ENCODE data around the gene PCDHA4. TPM values are rescaled to one million over a fixed set of nuclear protein-coding genes. Genes with fewer than 3 reads are reported as not detected.
"Not testable (repeated sequence)": the region's sequence is repeated elsewhere in the genome, so short reads cannot be mapped to it uniquely, and the experiment has no call there.

PCDHA4 gene
- total RNA-seq, 3 donors from 2014 or later: 0.08 to 0.14 TPM; not detected in 1

- Mint-ChIP-seq H3K27me3 (ENCODE audit: low read depth) (peaks cover 37% of the 10 kb centered on the region), H3K36me3 (ENCODE audit: insufficient read depth) (no peaks in the 10 kb centered on the region), H3K4me1 (ENCODE audit: low read depth) (no peaks in the 10 kb centered on the region), H3K9me3 (peaks cover 16% of the 10 kb centered on the region), H3K4me3 (no peak within 1 kb of the TSS)
- ATAC-seq (no peak), DNase-seq (no peak)
Measured at GRCh38 chr5:140833993-140834392, 27.1 kb downstream of the PCDHA4 start, which contains the start of gene PCDHA7. PCDHA7 (plus strand) TSS chr5:140834269; CDS start chr5:140834384, 115 bp downstream.

GRCh38 chr5:140834439-140835008 is 27.7 kb downstream of the PCDHA4 start:
- H3K27me3 Mint-ChIP-seq (ENCODE audit: low read depth): peaks cover 40% of the 10 kb centered on the region
- H3K4me1 Mint-ChIP-seq (ENCODE audit: low read depth); ATAC-seq; H3K36me3 Mint-ChIP-seq (ENCODE audit: insufficient read depth); DNase-seq; H3K4me3 Mint-ChIP-seq: not testable (repeated sequence)
- peaks cover 16% of the 10 kb centered on the region for H3K9me3 Mint-ChIP-seq

GRCh38 chr5:140835622-140836510 is 29.0 kb downstream of the PCDHA4 start:
- H3K4me3 Mint-ChIP-seq: no peak overlapping the region
- ATAC-seq: no peak
- H3K9me3 Mint-ChIP-seq: peaks cover 16% of the 10 kb centered on the region
- no peaks in the 10 kb centered on the region for H3K4me1 Mint-ChIP-seq (ENCODE audit: low read depth)
- H3K36me3 Mint-ChIP-seq (ENCODE audit: insufficient read depth): no peaks in the 10 kb centered on the region
- no peak for DNase-seq
- H3K27me3 Mint-ChIP-seq (ENCODE audit: low read depth): peaks cover 39% of the 10 kb centered on the region

GRCh38 chr5:140840978-140841962 is 34.4 kb downstream of the PCDHA4 start, which contains the start of gene PCDHA8:
PCDHA8 (plus strand) TSS chr5:140841187; CDS start chr5:140841322, 135 bp downstream.
- no peak for ATAC-seq
- no peak for DNase-seq
- Mint-ChIP-seq H3K9me3 (peaks cover 4% of the 10 kb centered on the region), H3K36me3 (ENCODE audit: insufficient read depth) (no peaks in the 10 kb centered on the region), H3K27me3 (ENCODE audit: low read depth) (peaks cover 15% of the 10 kb centered on the region), H3K4me3 (no peak within 1 kb of the TSS), H3K4me1 (ENCODE audit: low read depth) (no peaks in the 10 kb centered on the region)

- Mint-ChIP-seq H3K27me3 (ENCODE audit: low read depth) (peaks cover 15% of the 10 kb centered on the region), H3K4me1 (ENCODE audit: low read depth) (no peaks in the 10 kb centered on the region), H3K4me3 (no peak overlapping the region), H3K9me3 (peaks cover 4% of the 10 kb centered on the region), H3K36me3 (ENCODE audit: insufficient read depth) (peaks cover 3% of the 10 kb centered on the region)
- DNase-seq (no peak), ATAC-seq (no peak)
Measured at GRCh38 chr5:140842798-140843733, 36.2 kb downstream of the PCDHA4 start.

- not testable (repeated sequence) for DNase-seq; ATAC-seq; H3K4me3 Mint-ChIP-seq; H3K36me3 Mint-ChIP-seq (ENCODE audit: insufficient read depth); H3K27me3 Mint-ChIP-seq (ENCODE audit: low read depth); H3K4me1 Mint-ChIP-seq (ENCODE audit: low read depth); H3K9me3 Mint-ChIP-seq
Measured at GRCh38 chr5:140848139-140849102, 41.6 kb downstream of the PCDHA4 start, which contains the start of gene PCDHA9. PCDHA9 (plus strand) TSS chr5:140848382; CDS start chr5:140848496, 114 bp downstream.

- not testable (repeated sequence) for H3K9me3 Mint-ChIP-seq; H3K4me3 Mint-ChIP-seq; H3K27me3 Mint-ChIP-seq (ENCODE audit: low read depth); ATAC-seq; H3K36me3 Mint-ChIP-seq (ENCODE audit: insufficient read depth); DNase-seq; H3K4me1 Mint-ChIP-seq (ENCODE audit: low read depth)
Measured at GRCh38 chr5:140849831-140850634, 43.2 kb downstream of the PCDHA4 start.

- no peak for DNase-seq
- Mint-ChIP-seq H3K36me3 (ENCODE audit: insufficient read depth) (no peaks in the 10 kb centered on the region), H3K4me3 (no peak within 1 kb of the TSS), H3K9me3 (peaks cover 7% of the 10 kb centered on the region), H3K27me3 (ENCODE audit: low read depth) (peaks cover 2% of the 10 kb centered on the region), H3K4me1 (ENCODE audit: low read depth) (no peaks in the 10 kb centered on the region)
- ATAC-seq: no peak
Measured at GRCh38 chr5:140855772-140856674, 49.2 kb downstream of the PCDHA4 start, which contains the start of gene PCDHA10. PCDHA10 (plus strand) TSS chr5:140855897; CDS start chr5:140856049, 152 bp downstream.

- DNase-seq (no peak), ATAC-seq (no peak)
- Mint-ChIP-seq H3K4me1 (ENCODE audit: low read depth) (no peaks in the 10 kb centered on the region), H3K36me3 (ENCODE audit: insufficient read depth) (no peaks in the 10 kb centered on the region), H3K9me3 (peaks cover 7% of the 10 kb centered on the region), H3K27me3 (ENCODE audit: low read depth) (peaks cover 2% of the 10 kb centered on the region), H3K4me3 (no peak overlapping the region)
Measured at GRCh38 chr5:140857177-140857986, 50.5 kb downstream of the PCDHA4 start.

- ATAC-seq (no peak), DNase-seq (no peak)
- no peaks in the 10 kb centered on the region for H3K36me3 Mint-ChIP-seq (ENCODE audit: insufficient read depth)
- H3K4me1 Mint-ChIP-seq (ENCODE audit: low read depth): no peaks in the 10 kb centered on the region
- H3K4me3 Mint-ChIP-seq: no peak overlapping the region
- peaks cover 2% of the 10 kb centered on the region for H3K27me3 Mint-ChIP-seq (ENCODE audit: low read depth)
- H3K9me3 Mint-ChIP-seq: peaks cover 7% of the 10 kb centered on the region
Measured at GRCh38 chr5:140857987-140858240, 51.0 kb downstream of the PCDHA4 start.

All from activated T-cell treated with anti-CD3 and anti-CD28 coated beads, Interleukin-2, amount 50 U/mL, for 4 hours (primary cell).